Upper lobe of left lung (tissue), 6 donors: ENCODE data around the gene TINCR. TPM values are rescaled to one million over a fixed set of nuclear protein-coding genes. Genes with fewer than 3 reads are reported as not detected.

Experiments used
- ATAC-seq, 2 donors: fragments of 200-7000 bp; cut with Tn5 transposase; one replicate each; pipeline ENCODE4 v1.9.1; 2022; ENCODE audit warnings: mild to moderate bottlenecking in 2 of 2, moderate library complexity in 2 of 2; ENCODE audit not compliant: low FRiP score in 2 of 2
- DNase-seq, 2 donors: peaks; one replicate each; pipeline ENCODE4 v3.0.0-alpha.2; 2019 to 2020
- H3K27ac ChIP-seq, 4 donors: fragments of 200-600 bp; sonication (generic); one replicate each; pipeline ENCODE4 v1.5.1; 2016 to 2019
- H3K27me3 ChIP-seq, 4 donors: fragments of 200-600 bp; sonication (generic); one replicate each; pipeline ENCODE4 v1.5.1; 2017 to 2019
- H3K36me3 ChIP-seq, 4 donors: fragments of 200-600 bp; sonication (generic); one replicate each; pipeline ENCODE4 v1.5.1; 2016 to 2019
- H3K4me1 ChIP-seq, 4 donors: fragments of 200-600 bp; sonication (generic); one replicate each; pipeline ENCODE4 v1.5.1; 2018 to 2019
- H3K4me3 ChIP-seq, 4 donors: fragments of 200-600 bp; sonication (generic); one replicate each; pipeline ENCODE4 v1.5.1; 2017 to 2019; ENCODE audit warnings: mild to moderate bottlenecking in 2 of 4, moderate library complexity in 1 of 4
- H3K9me3 ChIP-seq, 4 donors: fragments of 200-600 bp; sonication (generic); one replicate each; pipeline ENCODE4 v1.5.1; 2018 to 2019
- EP300 ChIP-seq, 4 donors: sonication (generic); formaldehyde crosslinking; IDR thresholded peaks; one replicate each; pipeline ENCODE4 v1.5.1; 2017; ENCODE audit warnings: antibody characterized with exemption in 4 of 4, control low read depth in 2 of 4
- POLR2A ChIP-seq, 4 donors: fragments of 450-650 bp; IDR thresholded peaks; one replicate each; pipeline ENCODE4 v1.5.1; 2016 to 2017; ENCODE audit warnings: antibody characterized with exemption in 4 of 4, mild to moderate bottlenecking in 2 of 4
- POLR2AphosphoS5 ChIP-seq, 2 donors: sonication (generic); formaldehyde crosslinking; IDR thresholded peaks; one replicate each; pipeline ENCODE4 v1.5.1; 2017; ENCODE audit warnings: antibody characterized with exemption in 2 of 2
- WGBS, 2 donors: methylation state at CpG; one replicate each; pipeline ENCODE4 v1.1.5; 2017 to 2018; 5-methylcytosine and 5-hydroxymethylcytosine counted together
- total RNA-seq, 6 donors: library from RNA; depleted of rRNA in 4 of 6; stranded (reverse); fragments of >200 nt in 4 of 6; gene quantifications; one replicate each; pipeline versions ENCODE4 v1.1.0 to v1.2.1, GENCODE V29; 2016 to 2021
- TF ChIP-seq, protein P1 (sequence below), 6 experiments: fragments of 450-650 bp in 4 of 6; fragments of 200-600 bp in 2 of 6; sonication (generic) in 2 of 6; IDR thresholded peaks; one replicate each; pipeline ENCODE4 v1.5.1; 2016 to 2019; ENCODE audit warnings: antibody characterized with exemption in 6 of 6
- donor health status: DM: no; HTN: no; CAD: no; lungs with moderate emphysema.
- donor health status: DM: no; HTN: yes; CAD: no; lungs with severe emphysema.

The TINCR gene
- total RNA-seq, result 10 to 100 TPM in 1 of 6 donors, 1 to 10 TPM in 5; 3.1 to 12.8 (median 4.3) TPM

DNA sequence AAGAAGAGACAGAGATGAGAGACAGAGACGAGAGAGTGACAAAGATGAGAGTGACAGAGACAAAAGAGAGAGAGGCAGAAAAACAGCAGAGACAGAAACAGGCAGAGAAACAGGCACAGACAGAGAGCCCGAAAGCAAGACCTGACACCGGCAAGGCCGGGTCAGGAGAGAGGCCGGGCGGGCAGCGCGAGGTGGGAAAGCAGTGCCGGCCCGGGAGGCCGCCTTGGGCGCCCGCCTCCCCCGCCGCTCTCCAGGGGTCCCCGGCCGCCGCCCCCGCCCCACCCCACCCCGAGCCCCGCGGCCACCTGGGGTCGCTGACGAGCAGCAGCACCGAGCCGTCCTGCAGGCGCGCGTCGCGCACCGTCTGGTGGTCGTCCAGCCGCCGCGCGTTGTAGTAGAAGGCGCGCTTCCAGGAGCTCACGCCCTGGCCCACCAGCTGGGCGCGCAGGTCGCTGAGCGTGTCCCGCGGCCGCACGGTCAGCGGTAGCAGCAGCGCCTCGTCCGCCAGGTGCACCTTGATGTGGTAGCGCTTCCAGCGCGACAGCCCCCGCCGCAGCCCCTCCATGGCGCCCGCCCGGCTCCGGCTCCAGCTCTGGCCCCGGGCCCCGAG, at the start of gene TINCR:
TINCR (minus strand) TSS at position 594 of the 610 bp plus-strand sequence.
- WGBS, 2 donors, result 30 to 74% methylated on average over 5 to 15 of the region's 63 CpGs
- DNase-seq (peak in 1 of 2 donors; percentile 87), ATAC-seq (peak in 1 of 2 donors; percentile 24)
- Histone ChIP-seq H3K27me3 (peaks cover 0 to 13% (median 7%) of the 10 kb centered on the region in 4 donors), H3K4me3 (peak within 1 kb of the TSS in 3 of 4 donors; percentile 32 to 46 (median 41)), H3K4me1 (peaks cover 0 to 9% (median 2%) of the 10 kb centered on the region in 4 donors), H3K36me3 (no peaks in the 10 kb centered on the region), H3K27ac (no peak within 1 kb of the TSS), H3K9me3 (peaks cover 0 to 9% (median 0%) of the 10 kb centered on the region in 4 donors)
- TF ChIP-seq POLR2AphosphoS5 (IDR thresholded peaks at IDR 0.05) (no peak), POLR2A (IDR thresholded peaks at IDR 0.05) (no peak), EP300 (IDR thresholded peaks at IDR 0.05) (no peak)
- TF ChIP-seq, protein P1, sequence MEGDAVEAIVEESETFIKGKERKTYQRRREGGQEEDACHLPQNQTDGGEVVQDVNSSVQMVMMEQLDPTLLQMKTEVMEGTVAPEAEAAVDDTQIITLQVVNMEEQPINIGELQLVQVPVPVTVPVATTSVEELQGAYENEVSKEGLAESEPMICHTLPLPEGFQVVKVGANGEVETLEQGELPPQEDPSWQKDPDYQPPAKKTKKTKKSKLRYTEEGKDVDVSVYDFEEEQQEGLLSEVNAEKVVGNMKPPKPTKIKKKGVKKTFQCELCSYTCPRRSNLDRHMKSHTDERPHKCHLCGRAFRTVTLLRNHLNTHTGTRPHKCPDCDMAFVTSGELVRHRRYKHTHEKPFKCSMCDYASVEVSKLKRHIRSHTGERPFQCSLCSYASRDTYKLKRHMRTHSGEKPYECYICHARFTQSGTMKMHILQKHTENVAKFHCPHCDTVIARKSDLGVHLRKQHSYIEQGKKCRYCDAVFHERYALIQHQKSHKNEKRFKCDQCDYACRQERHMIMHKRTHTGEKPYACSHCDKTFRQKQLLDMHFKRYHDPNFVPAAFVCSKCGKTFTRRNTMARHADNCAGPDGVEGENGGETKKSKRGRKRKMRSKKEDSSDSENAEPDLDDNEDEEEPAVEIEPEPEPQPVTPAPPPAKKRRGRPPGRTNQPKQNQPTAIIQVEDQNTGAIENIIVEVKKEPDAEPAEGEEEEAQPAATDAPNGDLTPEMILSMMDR (IDR thresholded peaks at IDR 0.05), result no peak

DNA sequence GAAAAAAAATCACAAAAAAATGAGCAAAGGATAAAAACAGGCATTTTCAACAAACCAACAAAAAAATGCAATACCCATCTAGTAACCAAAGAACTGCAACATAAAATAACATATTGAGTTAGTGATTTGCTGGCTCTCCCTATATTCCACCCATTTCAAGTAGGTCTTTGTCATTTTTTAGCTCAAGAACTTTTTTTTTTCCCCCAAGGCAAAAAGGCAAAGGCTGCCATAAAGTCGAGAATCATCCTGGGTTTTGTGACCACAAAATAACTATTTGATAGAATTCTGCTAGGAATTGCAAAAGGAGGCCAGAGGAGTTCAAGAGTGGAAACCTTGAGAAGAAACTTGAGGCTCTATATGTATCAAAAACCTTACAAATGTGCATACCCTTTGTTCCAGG, 49.3 kb upstream of the TINCR start:
- no peaks in the 10 kb centered on the region for H3K9me3 ChIP-seq
- H3K4me3 ChIP-seq, result no peak overlapping the region
- DNase-seq, result no peak
- no peaks in the 10 kb centered on the region for H3K27me3 ChIP-seq
- peaks cover 28 to 36% (median 33%) of the 10 kb centered on the region in 4 donors for H3K4me1 ChIP-seq
- no peak overlapping the region for H3K27ac ChIP-seq
- 81 to 86% methylated on average over 1 of the region's 1 CpG for WGBS, 2 donors
- H3K36me3 ChIP-seq, result peaks cover 46 to 86% (median 65%) of the 10 kb centered on the region in 4 donors
- TF ChIP-seq EP300 (IDR thresholded peaks at IDR 0.05) (no peak), POLR2A (IDR thresholded peaks at IDR 0.05) (no peak), POLR2AphosphoS5 (IDR thresholded peaks at IDR 0.05) (no peak)
- TF ChIP-seq, protein P1 (IDR thresholded peaks at IDR 0.05), result no peak
- ATAC-seq, result no peak

DNA sequence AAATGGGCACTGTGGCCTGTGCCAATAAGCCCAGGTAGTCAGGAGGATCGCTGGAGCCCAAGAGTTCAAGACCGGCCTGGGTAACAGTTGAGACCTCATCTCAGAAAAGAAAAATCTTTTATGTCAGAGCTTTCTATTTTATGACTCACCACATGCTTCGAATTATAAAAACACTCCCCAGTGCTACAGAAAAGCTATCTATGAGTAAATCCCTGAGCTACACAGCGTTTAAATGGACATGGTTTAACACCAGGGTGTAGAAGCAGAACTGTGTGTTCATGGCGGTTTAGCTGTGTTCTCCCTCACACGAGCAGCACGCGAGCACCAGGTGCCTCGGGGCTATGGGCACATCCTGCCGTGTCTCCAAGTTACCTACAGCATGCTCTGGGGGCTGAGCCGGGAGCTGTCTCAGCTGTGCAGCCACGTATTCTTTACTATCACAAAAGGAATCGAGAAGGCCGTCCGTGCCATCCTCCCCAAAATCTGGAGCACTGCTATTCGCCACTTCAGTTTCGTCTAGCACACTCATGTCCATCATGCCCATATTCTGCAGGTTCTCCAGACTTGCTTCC, 48.1 kb upstream of the TINCR start:
- ATAC-seq, result no peak
- Histone ChIP-seq H3K9me3 (no peaks in the 10 kb centered on the region), H3K4me1 (peaks cover 20 to 27% (median 24%) of the 10 kb centered on the region in 4 donors), H3K4me3 (no peak overlapping the region), H3K27me3 (no peaks in the 10 kb centered on the region), H3K36me3 (peaks cover 51 to 87% (median 69%) of the 10 kb centered on the region in 4 donors), H3K27ac (no peak overlapping the region)
- 92 to 96% methylated on average over 17 of the region's 17 CpGs for WGBS, 2 donors
- TF ChIP-seq EP300 (IDR thresholded peaks at IDR 0.05) (no peak), POLR2A (IDR thresholded peaks at IDR 0.05) (no peak), POLR2AphosphoS5 (IDR thresholded peaks at IDR 0.05) (no peak)
- TF ChIP-seq, protein P1 (IDR thresholded peaks at IDR 0.05), result no peak
- no peak for DNase-seq

- Histone ChIP-seq H3K27ac (no peak overlapping the region), H3K4me3 (no peak overlapping the region), H3K36me3 (peaks cover 65 to 92% (median 84%) of the 10 kb centered on the region in 4 donors), H3K4me1 (peaks cover 0 to 2% (median under 1%) of the 10 kb centered on the region in 4 donors), H3K27me3 (no peaks in the 10 kb centered on the region), H3K9me3 (no peaks in the 10 kb centered on the region)
- TF ChIP-seq EP300 (IDR thresholded peaks at IDR 0.05) (no peak), POLR2A (IDR thresholded peaks at IDR 0.05) (no peak), POLR2AphosphoS5 (IDR thresholded peaks at IDR 0.05) (no peak)
- TF ChIP-seq, protein P1 (IDR thresholded peaks at IDR 0.05), result no peak
- ATAC-seq (no peak), DNase-seq (no peak)
- 90 to 92% methylated on average over 15 of the region's 15 CpGs for WGBS, 2 donors
These were observed 45.4 kb upstream of the TINCR start for GRCh38 chr19:5612891-5613865.
